GM12878 (cell line): ENCODE results near the gene RRAGD.

Experiments
- EP300 ChIP-seq, 2 experiments: fragments of 150-350 bp in 1 of 2; IDR thresholded peaks; 2 replicates each; pipeline ENCODE4 v1.6.1; 2011 to 2012; ENCODE audit warnings: low read depth in 2 of 2, low read length in 2 of 2, borderline replicate concordance in 1 of 2, improper control_type of control experiment in 1 of 2, inconsistent platforms in 1 of 2; ENCODE audit not compliant: control insufficient read depth in 1 of 2
- NFYB ChIP-seq: IDR thresholded peaks from 2 replicates; pipeline ENCODE4 v1.6.1; 2011; ENCODE audit warnings: low read depth, mild to moderate bottlenecking, low read length, improper control_type of control experiment, moderate library complexity; ENCODE audit not compliant: insufficient read depth
- ZNF24 ChIP-seq: fragments of 450-650 bp; IDR thresholded peaks from 2 replicates; pipeline ENCODE4 v1.6.1; 2017; ENCODE audit warnings: antibody characterized with exemption, mild to moderate bottlenecking

GRCh38 chr6:89410788-89411144, 1.3 kb downstream of the RRAGD start:
- no peak for TF ChIP-seq NFYB
- TF ChIP-seq ZNF24 = no peak
- no peak for TF ChIP-seq EP300 (IDR thresholded peaks at IDR 0.05; ENCODE audit: borderline replicate concordance in 1 of 2, control insufficient read depth in 1 of 2, low read depth in 2 of 2, low read length in 2 of 2)
